Keratinocyte (primary cell): ENCODE measurements around the gene OR8B4. TPM values are rescaled to one million over a fixed set of nuclear protein-coding genes. Genes with fewer than 3 reads are reported as not detected.

Experiments
- DNase-seq: peaks from one replicate; pipeline ENCODE4 v3.0.0-alpha.2; 2011; ENCODE audit warnings: low read depth, missing footprints, low spot score
- FAIRE-seq: peaks from 2 replicates; lab custom pipeline; 2011; peaks lifted over from hg19 to GRCh38; lab: Jason Lieb, UNC
- H2AFZ ChIP-seq: 2 replicates; pipeline ENCODE4 v1.6.0; 2012; ENCODE audit warnings: low read length, control low read depth, inconsistent platforms; ENCODE audit not compliant: control insufficient read depth
- H3K27ac ChIP-seq: 2 replicates; pipeline ENCODE4 v1.5.1; 2011; ENCODE audit warnings: low read length; ENCODE audit not compliant: control insufficient read depth, insufficient read depth
- H3K27me3 ChIP-seq: 3 replicates; pipeline ENCODE4 v1.6.0; 2011; ENCODE audit warnings: low read length; ENCODE audit not compliant: control insufficient read depth, insufficient read depth; ENCODE audit errors: extremely low read depth
- H3K36me3 ChIP-seq, 2 experiments: 2 replicates in 1 of 2; 3 replicates in 1 of 2; pipeline ENCODE4 v1.5.1; 2011; ENCODE audit warnings: low read length in 2 of 2, mild to moderate bottlenecking in 1 of 2; ENCODE audit not compliant: control insufficient read depth in 2 of 2, insufficient read depth in 2 of 2; ENCODE audit errors: extremely low read depth in 1 of 2
- H3K4me1 ChIP-seq: 3 replicates; pipeline ENCODE4 v1.5.1; 2011; ENCODE audit warnings: low read length; ENCODE audit not compliant: control insufficient read depth, insufficient read depth; ENCODE audit errors: extremely low read depth
- H3K4me2 ChIP-seq: 3 replicates; pipeline ENCODE4 v1.6.0; 2011; ENCODE audit warnings: low read depth, low read length; ENCODE audit not compliant: control insufficient read depth, insufficient read depth; ENCODE audit errors: extremely low read depth
- H3K4me3 ChIP-seq, 3 experiments: fragments of 200-600 bp in 1 of 3; sonication (generic) in 1 of 3; 2 replicates in 2 of 3; 3 replicates in 1 of 3; pipeline ENCODE4 v1.5.1; 2011 to 2016; ENCODE audit warnings: low read length in 3 of 3, mild to moderate bottlenecking in 3 of 3, control low read depth in 2 of 3, inconsistent platforms in 1 of 3, low read depth in 1 of 3, mixed read lengths in 1 of 3, mixed run types in 1 of 3, moderate library complexity in 1 of 3; ENCODE audit not compliant: control insufficient read depth in 2 of 3, insufficient read depth in 2 of 3; ENCODE audit errors: extremely low read depth in 1 of 3
- H3K79me2 ChIP-seq: 2 replicates; pipeline ENCODE4 v1.6.0; 2012; ENCODE audit warnings: low read length; ENCODE audit not compliant: control insufficient read depth, insufficient read depth
- H3K9ac ChIP-seq: 3 replicates; pipeline ENCODE4 v1.6.0; 2011; ENCODE audit warnings: low read length; ENCODE audit not compliant: control insufficient read depth, insufficient read depth; ENCODE audit errors: extremely low read depth
- H3K9me1 ChIP-seq: 3 replicates; pipeline ENCODE4 v1.6.0; 2011; ENCODE audit warnings: low read length; ENCODE audit not compliant: control insufficient read depth, insufficient read depth; ENCODE audit errors: extremely low read depth
- H3K9me3 ChIP-seq: 2 replicates; pipeline ENCODE4 v1.5.1; 2012; ENCODE audit warnings: low read depth, low read length; ENCODE audit not compliant: control insufficient read depth
- H4K20me1 ChIP-seq: 3 replicates; pipeline ENCODE4 v1.6.0; 2011; ENCODE audit warnings: low read length; ENCODE audit not compliant: control insufficient read depth, insufficient read depth; ENCODE audit errors: extremely low read depth
- EZH2 ChIP-seq: IDR thresholded peaks from one replicate; pipeline ENCODE4 v1.6.1; 2012; ENCODE audit warnings: inconsistent platforms, mild to moderate bottlenecking, low read length, moderate library complexity
- dilution Hi-C: fragments of 300-500 bp; cut with MboI; formaldehyde crosslinking; loops from one replicate; pipeline ENCODE4 v1.7.0; 2020; ENCODE audit warnings: low sequenced_read_pairs; ENCODE audit not compliant: extremely low pct_ligation_motif_present
- polyA plus RNA-seq, 5 experiments: library from polyadenylated mRNA; depleted of rRNA in 3 of 5; stranded (reverse) in 3 of 5; stranded (forward) in 1 of 5; unstranded in 1 of 5; fragments of >200 nt; gene quantifications; 1 replicate in 1 of 5; 2 replicates in 3 of 5; 3 replicates in 1 of 5; pipeline versions ENCODE4 v1.2.1 to v1.2.3, GENCODE V29; 2011 to 2012; ENCODE audit warnings: missing spikeins in 2 of 5, low read depth in 1 of 5, low replicate concordance in 1 of 5
- TF ChIP-seq, protein P1 (sequence below), 3 experiments: IDR thresholded peaks in 1 of 3; conservative IDR thresholded peaks in 1 of 3; optimal IDR thresholded peaks in 1 of 3; 2 replicates in 2 of 3; 3 replicates in 1 of 3; pipeline versions ENCODE3 to v1.5.1; 2011; ENCODE audit warnings: low read length in 3 of 3, mild to moderate bottlenecking in 3 of 3, moderate library complexity in 2 of 3, control low read depth in 1 of 3, inconsistent platforms in 1 of 3; ENCODE audit not compliant: insufficient read depth in 2 of 3; ENCODE audit errors: extremely low read depth in 1 of 3

The OR8B4 gene
- polyA plus RNA-seq, 1 donor (not counting 4 experiments of a cell fraction or from before 2014, with no cell fraction given): not detected

DNA sequence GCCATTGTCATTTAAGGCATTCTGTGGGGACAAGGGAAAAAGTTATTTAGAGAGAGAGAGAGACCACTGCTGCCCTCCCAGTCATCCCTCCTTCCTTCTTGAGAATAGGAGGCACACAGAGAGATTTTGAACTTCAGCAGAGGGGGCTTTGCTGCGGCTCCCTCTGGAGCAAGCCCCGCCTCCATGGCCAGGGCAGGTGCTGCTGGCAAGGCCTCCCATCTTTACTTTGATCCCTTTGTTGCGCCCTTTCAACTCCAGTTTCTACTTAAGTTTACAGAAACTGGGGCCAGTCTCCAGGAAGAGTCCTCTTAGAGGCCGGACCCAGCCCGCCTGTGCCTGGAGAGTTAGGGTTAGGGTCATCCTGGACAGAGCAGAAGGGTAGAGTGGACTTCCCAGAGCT lies 16.4 kb upstream of the OR8B4 start:
- H3K9me1 ChIP-seq: no peaks in the 10 kb centered on the region
- no peaks in the 10 kb centered on the region for H4K20me1 ChIP-seq
- H3K79me2 ChIP-seq: no peaks in the 10 kb centered on the region
- no peak overlapping the region for H3K4me2 ChIP-seq
- H3K9ac ChIP-seq: no peak overlapping the region
- dilution Hi-C loops: no loop called here
- no peak overlapping the region for H3K27ac ChIP-seq
- no peaks in the 10 kb centered on the region for H3K27me3 ChIP-seq
- no peaks in the 10 kb centered on the region for H3K4me1 ChIP-seq
- H3K4me3 ChIP-seq: no peak overlapping the region
- no peaks in the 10 kb centered on the region for H3K9me3 ChIP-seq
- TF ChIP-seq EZH2: no peak
- TF ChIP-seq, protein P1, sequence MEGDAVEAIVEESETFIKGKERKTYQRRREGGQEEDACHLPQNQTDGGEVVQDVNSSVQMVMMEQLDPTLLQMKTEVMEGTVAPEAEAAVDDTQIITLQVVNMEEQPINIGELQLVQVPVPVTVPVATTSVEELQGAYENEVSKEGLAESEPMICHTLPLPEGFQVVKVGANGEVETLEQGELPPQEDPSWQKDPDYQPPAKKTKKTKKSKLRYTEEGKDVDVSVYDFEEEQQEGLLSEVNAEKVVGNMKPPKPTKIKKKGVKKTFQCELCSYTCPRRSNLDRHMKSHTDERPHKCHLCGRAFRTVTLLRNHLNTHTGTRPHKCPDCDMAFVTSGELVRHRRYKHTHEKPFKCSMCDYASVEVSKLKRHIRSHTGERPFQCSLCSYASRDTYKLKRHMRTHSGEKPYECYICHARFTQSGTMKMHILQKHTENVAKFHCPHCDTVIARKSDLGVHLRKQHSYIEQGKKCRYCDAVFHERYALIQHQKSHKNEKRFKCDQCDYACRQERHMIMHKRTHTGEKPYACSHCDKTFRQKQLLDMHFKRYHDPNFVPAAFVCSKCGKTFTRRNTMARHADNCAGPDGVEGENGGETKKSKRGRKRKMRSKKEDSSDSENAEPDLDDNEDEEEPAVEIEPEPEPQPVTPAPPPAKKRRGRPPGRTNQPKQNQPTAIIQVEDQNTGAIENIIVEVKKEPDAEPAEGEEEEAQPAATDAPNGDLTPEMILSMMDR (optimal IDR thresholded peaks at IDR 0.05 in 1 of 3, IDR thresholded peaks at IDR 0.05 in 1 of 3, conservative IDR thresholded peaks at IDR 0.05 in 1 of 3; ENCODE audit: extremely low read depth in 1 of 3, insufficient read depth in 2 of 3, low read length in 3 of 3): no peak
- H3K36me3 ChIP-seq: no peaks in the 10 kb centered on the region
- FAIRE-seq: no peak
- H2AFZ ChIP-seq: no peak overlapping the region
- DNase-seq: no peak

DNA sequence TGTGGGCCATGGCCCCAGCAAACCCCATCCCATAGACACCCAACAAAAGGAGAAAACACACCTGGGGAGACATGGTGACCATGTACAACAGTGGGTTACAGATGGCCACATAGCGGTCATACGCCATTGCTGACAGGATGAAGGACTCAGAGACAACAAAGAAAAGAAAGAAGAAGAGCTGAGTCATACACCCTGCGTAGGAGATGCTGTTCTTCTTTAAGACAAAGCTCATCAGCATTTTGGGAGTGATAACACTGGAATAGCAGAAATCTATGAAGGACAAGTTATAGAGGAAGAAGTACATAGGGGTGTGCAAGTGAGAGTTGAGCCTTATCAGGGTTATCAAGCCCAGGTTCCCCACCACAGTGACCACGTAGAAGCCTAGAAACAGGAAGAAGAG lies 15.9 kb upstream of the OR8B4 start:
- Histone ChIP-seq H3K4me3 (no peak overlapping the region), H3K4me2 (no peak overlapping the region), H3K79me2 (no peaks in the 10 kb centered on the region), H3K9me3 (no peaks in the 10 kb centered on the region), H3K27ac (no peak overlapping the region), H2AFZ (no peak overlapping the region), H3K27me3 (no peaks in the 10 kb centered on the region), H3K9me1 (no peaks in the 10 kb centered on the region), H4K20me1 (no peaks in the 10 kb centered on the region), H3K9ac (no peak overlapping the region), H3K36me3 (no peaks in the 10 kb centered on the region), H3K4me1 (no peaks in the 10 kb centered on the region)
- no peak for TF ChIP-seq EZH2
- TF ChIP-seq, protein P1 (optimal IDR thresholded peaks at IDR 0.05 in 1 of 3, IDR thresholded peaks at IDR 0.05 in 1 of 3, conservative IDR thresholded peaks at IDR 0.05 in 1 of 3; ENCODE audit: extremely low read depth in 1 of 3, insufficient read depth in 2 of 3, low read length in 3 of 3): no peak
- dilution Hi-C loops: no loop called here
- FAIRE-seq (no peak), DNase-seq (no peak)
